Measurements from ENCODE around the gene TFEB. TPM values are rescaled to one million over a fixed set of nuclear protein-coding genes. Genes with fewer than 3 reads are reported as not detected.

Gene TFEB
- total RNA-seq, 1 experiment from 2014 or later = 6.6 TPM

- H3K27me3 Mint-ChIP-seq (ENCODE audit: unreplicated experiment) = peaks cover 23% of the 10 kb centered on the region
- no peak overlapping the region for H3K4me3 Mint-ChIP-seq (ENCODE audit: low read depth, unreplicated experiment)
- DNase-seq = no peak
- intact Hi-C loops (cut with micrococcal nuclease; ENCODE audit: unreplicated experiment) = no loop called here
- H3K27ac Mint-ChIP-seq (ENCODE audit: unreplicated experiment) = no peak overlapping the region
- TF ChIP-seq, protein P1, sequence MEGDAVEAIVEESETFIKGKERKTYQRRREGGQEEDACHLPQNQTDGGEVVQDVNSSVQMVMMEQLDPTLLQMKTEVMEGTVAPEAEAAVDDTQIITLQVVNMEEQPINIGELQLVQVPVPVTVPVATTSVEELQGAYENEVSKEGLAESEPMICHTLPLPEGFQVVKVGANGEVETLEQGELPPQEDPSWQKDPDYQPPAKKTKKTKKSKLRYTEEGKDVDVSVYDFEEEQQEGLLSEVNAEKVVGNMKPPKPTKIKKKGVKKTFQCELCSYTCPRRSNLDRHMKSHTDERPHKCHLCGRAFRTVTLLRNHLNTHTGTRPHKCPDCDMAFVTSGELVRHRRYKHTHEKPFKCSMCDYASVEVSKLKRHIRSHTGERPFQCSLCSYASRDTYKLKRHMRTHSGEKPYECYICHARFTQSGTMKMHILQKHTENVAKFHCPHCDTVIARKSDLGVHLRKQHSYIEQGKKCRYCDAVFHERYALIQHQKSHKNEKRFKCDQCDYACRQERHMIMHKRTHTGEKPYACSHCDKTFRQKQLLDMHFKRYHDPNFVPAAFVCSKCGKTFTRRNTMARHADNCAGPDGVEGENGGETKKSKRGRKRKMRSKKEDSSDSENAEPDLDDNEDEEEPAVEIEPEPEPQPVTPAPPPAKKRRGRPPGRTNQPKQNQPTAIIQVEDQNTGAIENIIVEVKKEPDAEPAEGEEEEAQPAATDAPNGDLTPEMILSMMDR (IDR thresholded peaks at IDR 0.05; ENCODE audit: unreplicated experiment) = no peak
- peaks cover 7% of the 10 kb centered on the region for H3K36me3 Mint-ChIP-seq (ENCODE audit: insufficient read depth, unreplicated experiment)
- no TSS peak for BruUV-seq (replicated peaks)
- CTCF ChIA-PET = interaction anchor here (0.6 to 1.4 kb wide), 5 partner anchors 67 to 1873 kb away, joined by 3 to 7 read pairs (median 3); no protein-coding TSS in a partner anchor
- H3K9me3 Mint-ChIP-seq (ENCODE audit: low read depth, unreplicated experiment) = no peaks in the 10 kb centered on the region
- H3K4me1 Mint-ChIP-seq (ENCODE audit: low read depth, unreplicated experiment) = no peaks in the 10 kb centered on the region
Measured at GRCh38 chr6:41680182-41680965, 55.0 kb downstream of the TFEB start.

DNA sequence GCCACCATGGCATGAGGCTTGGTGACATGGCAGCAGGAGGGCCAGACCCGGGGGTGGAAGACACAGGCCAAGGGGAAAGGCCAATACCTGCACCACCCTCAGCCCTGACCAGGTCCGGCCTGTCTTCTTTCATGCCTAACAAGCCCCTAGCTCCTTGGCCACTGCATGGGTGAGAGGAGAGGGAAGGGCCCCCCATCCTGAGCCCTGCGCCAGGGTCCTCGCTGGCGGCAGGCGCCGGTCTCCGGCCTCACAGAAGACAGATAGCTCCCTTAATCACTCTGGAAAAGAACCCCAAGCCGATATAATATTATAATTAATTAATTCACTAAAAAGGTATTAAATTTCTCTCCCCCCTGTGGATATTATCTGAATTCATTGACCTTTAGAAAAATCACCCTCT lies 55.7 kb downstream of the TFEB start:
- TF ChIP-seq, protein P1 (IDR thresholded peaks at IDR 0.05; ENCODE audit: unreplicated experiment) = no peak
- intact Hi-C loops (cut with micrococcal nuclease; ENCODE audit: unreplicated experiment) = no loop called here
- CTCF ChIA-PET = interaction anchor here (0.5 to 1.3 kb wide), 4 partner anchors 62 to 1873 kb away, joined by 3 to 7 read pairs (median 3); no protein-coding TSS in a partner anchor
- H3K27me3 Mint-ChIP-seq (ENCODE audit: unreplicated experiment) = peaks cover 30% of the 10 kb centered on the region
- H3K9me3 Mint-ChIP-seq (ENCODE audit: low read depth, unreplicated experiment) = no peaks in the 10 kb centered on the region
- no peak overlapping the region for H3K4me3 Mint-ChIP-seq (ENCODE audit: low read depth, unreplicated experiment)
- H3K27ac Mint-ChIP-seq (ENCODE audit: unreplicated experiment) = no peak overlapping the region
- no peaks in the 10 kb centered on the region for H3K4me1 Mint-ChIP-seq (ENCODE audit: low read depth, unreplicated experiment)
- no peak for DNase-seq
- H3K36me3 Mint-ChIP-seq (ENCODE audit: insufficient read depth, unreplicated experiment) = peaks cover 7% of the 10 kb centered on the region
- no TSS peak for BruUV-seq (replicated peaks)

GRCh38 chr6:41678511-41679084 lies 56.8 kb downstream of the TFEB start:
- Mint-ChIP-seq H3K36me3 (ENCODE audit: insufficient read depth, unreplicated experiment) (peaks cover 5% of the 10 kb centered on the region), H3K4me1 (ENCODE audit: low read depth, unreplicated experiment) (no peaks in the 10 kb centered on the region), H3K27me3 (ENCODE audit: unreplicated experiment) (peaks cover 41% of the 10 kb centered on the region), H3K4me3 (ENCODE audit: low read depth, unreplicated experiment) (no peak overlapping the region), H3K9me3 (ENCODE audit: low read depth, unreplicated experiment) (no peaks in the 10 kb centered on the region), H3K27ac (ENCODE audit: unreplicated experiment) (no peak overlapping the region)
- TF ChIP-seq, protein P1 (IDR thresholded peaks at IDR 0.05; ENCODE audit: unreplicated experiment) = no peak
- no TSS peak for BruUV-seq (replicated peaks)
- CTCF ChIA-PET = interaction anchor here (0.6 kb wide), 1 partner anchor 223 kb away, joined by 3 read pairs; no protein-coding TSS in a partner anchor
- intact Hi-C loops (cut with micrococcal nuclease; ENCODE audit: unreplicated experiment) = no loop called here
- no peak for DNase-seq

- H3K9me3 Mint-ChIP-seq (ENCODE audit: low read depth, unreplicated experiment) = no peaks in the 10 kb centered on the region
- H3K27me3 Mint-ChIP-seq (ENCODE audit: unreplicated experiment) = peaks cover 54% of the 10 kb centered on the region
- CTCF ChIA-PET = no interaction called here
- no peak for DNase-seq
- BruUV-seq (replicated peaks) = no TSS peak
- no peak overlapping the region for H3K4me3 Mint-ChIP-seq (ENCODE audit: low read depth, unreplicated experiment)
- H3K36me3 Mint-ChIP-seq (ENCODE audit: insufficient read depth, unreplicated experiment) = no peaks in the 10 kb centered on the region
- intact Hi-C loops (cut with micrococcal nuclease; ENCODE audit: unreplicated experiment) = no loop called here
- no peak overlapping the region for H3K27ac Mint-ChIP-seq (ENCODE audit: unreplicated experiment)
- H3K4me1 Mint-ChIP-seq (ENCODE audit: low read depth, unreplicated experiment) = no peaks in the 10 kb centered on the region
- TF ChIP-seq, protein P1 (IDR thresholded peaks at IDR 0.05; ENCODE audit: unreplicated experiment) = no peak
Measured at GRCh38 chr6:41677124-41677921, 58.1 kb downstream of the TFEB start.
